ENCODE measurements around the gene ZNF467. TPM values are rescaled to one million over a fixed set of nuclear protein-coding genes. Genes with fewer than 3 reads are reported as not detected.

ZNF467 gene
- total RNA-seq, 1 donor from 2014 or later = 2.1 TPM

- H3K27me3 ChIP-seq (ENCODE audit: control insufficient read depth in 3 of 3, insufficient read depth in 3 of 3, low read length in 3 of 3) = no peaks in the 10 kb centered on the region
- peak overlapping the region; percentile 65 to 78 (median 66) for H3K4me3 ChIP-seq (ENCODE audit: low read length in 3 of 3)
- peak overlapping the region; percentile 60 to 80 (median 73) for H3K9ac ChIP-seq (ENCODE audit: low read depth in 1 of 3, low read length in 3 of 3)
- peaks cover 37 to 52% (median 52%) of the 10 kb centered on the region in 3 donors for H3K4me1 ChIP-seq (ENCODE audit: control insufficient read depth in 3 of 3, insufficient read depth in 3 of 3, low read length in 3 of 3)
- peaks cover 0 to 2% (median under 1%) of the 10 kb centered on the region in 3 donors for H3K9me3 ChIP-seq (ENCODE audit: control insufficient read depth in 3 of 3, low read length in 3 of 3)
- H3K36me3 ChIP-seq (ENCODE audit: control insufficient read depth in 3 of 3, insufficient read depth in 3 of 3, low read length in 3 of 3) = peaks cover 0 to 2% (median 0%) of the 10 kb centered on the region in 3 donors
- peak overlapping the region; percentile 40 for H3K27ac ChIP-seq (ENCODE audit: low read depth, low read length)
Measured at GRCh38 chr7:149715476-149715875, 57.9 kb downstream of the ZNF467 start.

GRCh38 chr7:149714910-149715471, 58.4 kb downstream of the ZNF467 start:
- no peaks in the 10 kb centered on the region for H3K27me3 ChIP-seq (ENCODE audit: control insufficient read depth in 3 of 3, insufficient read depth in 3 of 3, low read length in 3 of 3)
- H3K27ac ChIP-seq (ENCODE audit: low read depth, low read length) = peak overlapping the region; percentile 40
- peaks cover 0 to 4% (median 3%) of the 10 kb centered on the region in 3 donors for H3K9me3 ChIP-seq (ENCODE audit: control insufficient read depth in 3 of 3, low read length in 3 of 3)
- H3K4me1 ChIP-seq (ENCODE audit: control insufficient read depth in 3 of 3, insufficient read depth in 3 of 3, low read length in 3 of 3) = peaks cover 32 to 47% (median 47%) of the 10 kb centered on the region in 3 donors
- H3K36me3 ChIP-seq (ENCODE audit: control insufficient read depth in 3 of 3, insufficient read depth in 3 of 3, low read length in 3 of 3) = peaks cover 0 to 2% (median 0%) of the 10 kb centered on the region in 3 donors
- peak overlapping the region; percentile 65 to 78 (median 66) for H3K4me3 ChIP-seq (ENCODE audit: low read length in 3 of 3)
- peak overlapping the region; percentile 60 to 80 (median 73) for H3K9ac ChIP-seq (ENCODE audit: low read depth in 1 of 3, low read length in 3 of 3)

Other genes starting within 250 kb of the ZNF467 start
- gene ZNF862, start 64.8 kb upstream of the ZNF467 start, total RNA-seq = 5.2 TPM
- 5.2 TPM for gene ATP6V0E2, start 100.4 kb upstream of the ZNF467 start, total RNA-seq

Data from skeletal muscle tissue (tissue), 4 donors.